D341Med (cell line): ENCODE data around the gene UCP3.

Source experiments
- DNase-seq: peaks from one replicate; pipeline ENCODE4 v3.0.0; 2012; ENCODE audit warnings: low spot score

UCP3 gene

DNA sequence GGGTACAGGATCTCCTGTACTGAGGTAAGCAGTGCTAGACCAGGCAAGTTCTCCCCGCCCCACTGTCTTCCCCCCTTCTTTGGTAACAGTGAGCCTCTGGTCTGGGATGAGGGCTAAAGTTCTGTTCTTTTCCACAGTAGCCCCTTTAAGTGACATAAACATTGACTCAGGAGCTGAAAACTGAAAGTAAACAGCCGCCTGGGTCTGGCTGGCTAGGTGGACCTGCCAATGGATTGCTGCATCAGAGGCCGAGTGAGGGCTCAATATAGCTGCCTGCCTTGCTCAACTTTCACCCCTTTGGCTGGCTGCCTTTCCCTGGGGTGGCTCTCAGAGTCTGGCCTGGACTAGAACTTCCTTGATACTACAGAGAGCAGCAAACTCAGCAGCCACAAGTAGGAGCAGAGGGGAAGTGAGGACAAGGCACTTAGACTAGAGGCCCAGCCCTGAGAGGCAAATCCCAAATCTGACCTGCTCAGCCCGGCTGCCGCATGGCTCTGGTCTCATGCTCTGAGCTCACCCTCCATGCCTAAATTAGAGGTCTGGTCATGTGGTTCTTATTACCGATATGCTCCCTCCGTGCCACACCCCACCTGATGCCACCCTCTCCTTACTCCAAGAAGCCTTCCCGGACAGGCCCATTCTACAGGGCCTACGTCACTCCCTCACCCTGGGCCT lies 9.6 kb upstream of the UCP3 start:
- no peak for DNase-seq

DNA sequence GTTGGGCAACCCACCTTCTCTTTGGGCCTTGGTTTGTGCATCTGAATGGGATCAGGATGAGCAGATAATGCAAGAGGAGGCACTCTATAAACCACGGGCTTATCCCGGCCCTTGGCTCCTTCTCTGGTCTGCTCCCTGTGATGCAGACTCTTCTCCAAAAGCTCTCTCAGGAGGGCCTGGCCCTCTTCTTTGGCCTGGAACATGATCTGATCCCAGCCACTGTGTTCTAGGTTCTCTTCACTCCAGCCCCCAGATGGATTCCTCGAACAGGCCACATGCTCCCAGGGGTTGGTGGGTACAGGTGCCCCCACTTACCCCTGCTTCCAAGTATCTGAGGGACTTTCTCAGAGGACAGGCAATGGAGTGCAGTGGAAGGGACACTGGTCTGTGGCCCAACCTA lies 8.7 kb upstream of the UCP3 start:
- no peak for DNase-seq

DNA sequence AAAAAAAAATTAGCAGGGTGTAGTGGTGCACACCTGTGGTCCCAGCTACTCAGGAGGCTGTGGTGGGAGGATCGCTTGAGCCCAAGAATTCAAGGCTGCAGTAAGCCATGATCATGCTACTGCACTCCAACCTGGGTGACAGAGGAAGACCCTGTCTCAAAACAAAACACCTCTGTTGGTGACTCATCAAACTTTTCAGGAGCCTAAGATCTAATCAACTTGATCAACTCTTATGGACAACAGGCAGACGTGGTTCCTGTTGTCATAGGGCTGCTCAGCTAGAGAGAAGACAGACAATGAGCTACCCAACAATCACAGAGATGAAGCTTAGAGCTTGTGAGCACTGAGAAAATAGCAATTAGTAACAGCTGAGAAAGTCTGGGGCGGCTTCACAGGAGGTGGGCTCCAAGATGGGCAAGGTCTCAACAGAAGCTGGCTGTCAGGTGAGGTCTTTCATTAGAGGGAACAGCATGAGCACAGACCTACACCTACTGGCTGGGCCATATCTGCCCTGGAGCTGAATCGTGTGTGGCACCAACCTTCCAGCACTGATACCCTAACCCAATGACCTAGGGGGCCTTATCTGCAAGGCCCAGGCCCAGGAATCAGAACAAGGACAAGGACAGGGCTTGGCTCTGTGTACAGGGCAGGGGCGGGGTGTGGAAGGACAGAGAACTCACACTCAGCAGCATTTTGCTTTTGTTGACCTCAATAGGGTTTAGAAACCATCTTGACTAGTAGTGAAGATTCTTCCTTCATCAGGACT lies 7.2 kb upstream of the UCP3 start:
- no peak for DNase-seq

DNA sequence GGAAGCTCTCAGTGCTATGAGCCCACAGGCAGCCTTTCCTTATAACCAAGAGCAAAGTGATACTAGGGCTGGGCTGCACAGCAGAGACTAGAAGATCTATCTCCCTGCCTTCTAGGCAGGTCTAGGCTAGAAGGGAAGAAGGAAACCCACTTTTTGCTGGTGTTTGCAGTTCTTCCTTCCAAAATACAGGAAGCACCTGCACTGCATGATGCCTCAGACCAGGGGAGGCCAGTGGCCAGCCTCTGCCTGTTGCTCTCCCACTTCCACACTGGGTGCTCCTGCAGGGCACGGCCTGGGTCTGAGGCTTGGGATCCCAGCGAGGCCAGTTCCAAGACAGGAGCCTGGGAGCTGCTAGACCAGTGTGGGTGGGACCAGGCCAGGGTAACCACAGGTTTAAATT lies 6.0 kb upstream of the UCP3 start:
- DNase-seq: no peak

DNA sequence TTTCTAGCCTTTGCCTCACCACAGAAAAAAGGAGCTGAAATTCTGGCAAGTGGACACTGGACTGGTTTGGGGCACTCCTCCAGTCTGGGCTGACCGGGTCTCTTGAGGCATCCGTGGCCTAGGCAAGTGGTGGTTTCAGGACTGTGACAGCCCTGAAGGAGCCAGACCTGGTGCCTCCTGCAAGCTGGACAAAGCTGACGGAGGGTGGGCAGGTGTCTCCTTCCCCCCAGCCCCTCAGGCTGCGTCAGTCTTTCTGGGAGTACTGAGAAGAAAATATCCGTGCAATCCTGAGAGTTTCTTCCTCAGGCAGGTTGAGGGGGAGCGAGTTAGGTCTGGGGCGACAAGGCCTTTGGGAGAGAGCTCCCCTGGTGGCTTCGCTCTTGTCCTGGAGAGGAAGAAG lies 4.3 kb upstream of the UCP3 start:
- DNase-seq: no peak

DNA sequence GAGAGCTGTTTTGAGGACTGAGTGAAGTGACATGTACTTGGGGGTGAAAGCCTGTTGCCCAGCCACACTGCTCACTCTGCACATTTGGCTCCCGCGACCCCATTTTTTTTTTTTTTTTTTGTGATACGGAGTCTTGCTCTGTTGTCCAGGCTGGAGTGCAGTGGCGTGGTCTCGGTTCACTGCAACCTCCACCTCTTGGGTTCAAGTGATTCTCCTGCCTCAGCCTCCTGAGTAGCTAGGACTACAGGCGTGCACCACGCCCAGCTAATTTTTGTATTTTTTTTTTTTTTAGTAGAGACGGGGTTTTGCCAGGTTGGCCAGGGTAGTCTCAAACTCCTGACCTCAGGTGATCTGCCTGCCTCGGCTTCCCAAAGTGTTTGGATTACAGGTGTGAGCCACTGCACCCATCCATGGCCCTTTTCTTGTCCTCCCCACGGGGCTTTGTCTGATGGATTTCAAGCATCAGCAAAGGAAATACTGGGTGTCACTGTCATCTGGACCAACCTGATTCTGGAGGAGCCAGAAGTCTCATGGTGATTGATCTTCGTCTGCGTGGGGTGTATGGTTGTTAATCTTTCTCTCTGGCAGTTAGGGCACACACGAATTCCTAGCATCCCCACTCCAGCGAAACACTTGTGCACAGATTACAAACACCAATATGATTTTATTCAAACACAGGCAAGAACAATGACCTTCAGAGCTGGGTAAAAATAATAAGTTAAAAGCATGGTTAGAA lies 3.4 kb upstream of the UCP3 start:
- DNase-seq: no peak

DNA sequence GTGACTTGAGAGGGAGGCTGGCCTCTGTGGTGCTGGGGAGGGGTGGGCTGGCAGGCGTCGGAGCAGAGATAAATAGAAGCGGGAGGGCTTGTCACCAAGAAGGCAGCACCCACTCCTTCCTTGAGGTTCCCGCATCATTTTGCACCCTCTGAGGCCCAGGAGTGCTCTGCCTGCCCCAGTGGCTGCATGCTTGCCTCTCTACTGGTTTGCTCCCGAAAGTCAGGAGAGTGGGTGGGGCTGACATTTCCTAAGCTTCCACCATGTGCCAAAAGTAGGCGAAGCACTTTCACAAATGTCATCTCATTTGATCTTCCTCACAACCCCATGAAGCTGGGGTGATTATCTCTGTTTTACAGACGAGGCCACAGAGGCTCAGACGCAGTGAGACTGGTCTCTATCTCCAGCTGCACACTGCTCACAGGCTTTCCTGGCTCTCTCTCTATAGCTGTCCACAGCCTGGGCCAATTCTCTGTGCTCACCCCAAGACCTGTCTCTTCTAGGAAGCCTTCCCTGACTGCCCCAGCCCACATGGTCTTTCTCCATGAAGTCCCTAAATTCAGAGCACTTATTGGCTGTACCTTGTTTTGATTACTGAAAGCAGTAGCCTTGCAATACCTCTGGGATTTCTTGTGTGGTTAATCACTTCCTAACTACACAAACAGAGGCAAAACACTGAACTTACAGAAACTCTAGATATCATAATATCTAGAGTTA lies 2.6 kb upstream of the UCP3 start:
- DNase-seq: no peak

DNA sequence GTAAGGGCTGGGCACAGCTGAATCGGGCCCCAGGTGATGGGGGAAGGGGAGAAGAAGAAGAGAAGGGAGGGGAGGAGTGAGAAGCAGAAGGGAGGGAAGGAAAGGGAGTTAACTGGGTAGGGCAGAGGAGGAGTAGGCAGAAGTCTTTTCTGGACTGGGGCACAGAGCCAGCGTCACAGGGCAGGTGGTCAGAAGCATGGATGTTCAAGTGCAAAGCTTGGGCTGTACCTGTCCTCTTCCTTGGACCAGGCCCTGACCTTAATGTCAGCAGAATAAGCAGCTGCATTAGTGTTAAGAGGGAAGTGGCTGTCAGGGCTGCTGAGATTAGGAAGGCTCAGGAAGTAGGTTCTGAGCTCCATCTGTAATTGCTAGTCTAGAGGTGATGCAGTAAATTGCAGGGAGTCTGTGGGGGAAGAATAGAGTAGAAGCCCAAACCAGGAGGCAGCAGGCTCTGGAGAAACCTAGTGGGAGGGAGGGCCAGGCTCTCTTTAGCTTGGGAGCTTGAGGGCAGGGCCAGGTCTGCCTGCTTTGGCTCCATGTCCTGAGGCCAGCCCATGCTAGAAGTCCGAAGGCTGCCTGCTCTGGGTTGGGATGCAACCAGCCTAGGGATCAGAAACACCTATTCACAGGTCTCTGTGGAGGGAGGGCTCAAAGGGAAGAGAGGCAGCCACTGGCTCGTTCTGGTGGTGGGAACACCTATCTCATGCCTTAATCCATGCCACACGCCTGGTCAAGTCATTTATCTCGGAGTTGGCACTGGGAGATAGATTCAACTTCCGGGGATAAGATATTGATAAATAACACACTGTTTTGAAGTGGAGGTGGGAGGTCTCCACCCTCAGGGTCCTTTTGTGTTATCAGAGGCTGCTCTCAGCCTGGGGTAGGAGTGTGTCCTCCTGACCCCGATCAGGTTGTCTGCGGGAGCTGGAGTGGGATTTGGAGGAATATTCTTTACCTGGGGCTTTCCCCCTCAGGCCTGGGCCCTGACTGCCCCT lies 1.7 kb upstream of the UCP3 start:
- DNase-seq: no peak

DNA sequence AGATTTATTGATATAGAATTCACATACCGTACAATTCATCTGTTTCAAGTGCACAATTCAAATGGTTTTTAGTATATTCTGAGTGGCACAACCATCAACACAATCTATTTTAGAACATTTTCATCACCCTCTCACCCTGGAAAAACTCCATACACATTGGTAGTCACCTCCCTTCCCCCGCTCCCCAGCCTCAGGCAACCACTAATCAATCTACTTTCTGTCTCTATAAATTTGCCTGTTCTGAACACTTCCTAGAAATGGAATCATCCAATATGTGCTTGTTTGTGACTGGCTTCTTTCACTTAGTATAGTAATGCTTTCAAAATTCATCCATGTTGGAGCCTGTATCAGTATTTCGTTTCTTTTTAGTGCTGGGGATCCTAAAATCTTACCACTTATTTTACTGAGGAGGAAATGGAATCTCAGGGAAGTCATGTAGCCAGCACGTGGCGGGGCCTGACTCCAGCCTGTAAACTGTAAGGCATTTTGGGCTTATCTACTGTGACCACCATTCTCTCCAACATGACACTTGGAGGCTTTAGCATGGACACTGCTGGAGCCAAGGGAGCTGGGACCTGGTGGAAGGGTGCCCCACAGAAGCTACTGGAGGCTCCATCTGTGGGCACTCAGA lies 905 bp upstream of the UCP3 start:
- DNase-seq: no peak

DNA sequence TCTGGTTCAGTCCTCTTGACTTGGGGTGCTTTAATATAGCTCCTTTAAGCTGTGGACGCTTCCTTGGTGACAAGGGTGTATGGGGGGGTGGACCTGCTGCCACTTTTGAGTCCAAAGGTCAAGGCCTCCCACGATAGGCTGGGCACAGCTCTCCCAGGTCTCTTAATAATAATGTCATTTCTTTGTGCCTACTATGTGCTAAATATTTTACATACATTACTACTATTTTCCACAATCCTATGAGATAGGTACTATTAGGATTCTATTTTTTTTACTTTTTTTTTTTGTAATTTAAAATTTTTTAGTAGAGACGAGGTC lies 304 bp upstream of the UCP3 start:
- DNase-seq: no peak

DNA sequence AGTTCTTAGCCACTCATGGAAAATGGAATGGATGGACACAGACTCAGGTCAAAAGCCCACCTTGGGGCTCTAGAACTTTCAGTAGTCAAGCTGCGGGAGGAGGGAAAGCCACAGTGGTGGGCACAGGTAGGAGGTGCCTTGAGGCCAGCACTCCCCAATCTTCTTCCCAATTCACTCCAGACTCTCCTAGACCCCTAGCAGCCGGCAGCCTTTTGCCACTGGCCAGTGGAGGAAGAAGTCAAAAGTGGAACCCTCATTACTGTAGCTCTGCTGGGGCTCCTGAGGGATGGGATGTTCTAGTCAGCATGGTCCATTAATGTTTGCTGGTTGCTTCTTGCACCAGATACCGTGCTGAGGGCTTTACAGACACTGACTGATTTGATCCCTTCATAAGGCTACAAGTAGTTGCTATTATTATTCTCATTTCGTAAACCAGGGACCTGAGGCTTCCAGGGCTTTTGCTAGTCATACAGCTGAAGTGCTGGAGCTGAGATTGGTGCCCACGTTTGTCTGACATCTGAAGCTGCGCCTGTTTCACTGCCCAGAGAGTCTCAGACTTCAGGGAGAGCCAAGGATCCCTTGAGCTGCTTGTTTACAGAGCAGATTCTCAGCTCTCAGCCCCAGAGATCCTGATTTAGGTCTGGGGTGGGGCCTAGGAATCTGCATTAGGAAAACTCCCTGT lies 1.1 kb downstream of the UCP3 start:
- no peak for DNase-seq

DNA sequence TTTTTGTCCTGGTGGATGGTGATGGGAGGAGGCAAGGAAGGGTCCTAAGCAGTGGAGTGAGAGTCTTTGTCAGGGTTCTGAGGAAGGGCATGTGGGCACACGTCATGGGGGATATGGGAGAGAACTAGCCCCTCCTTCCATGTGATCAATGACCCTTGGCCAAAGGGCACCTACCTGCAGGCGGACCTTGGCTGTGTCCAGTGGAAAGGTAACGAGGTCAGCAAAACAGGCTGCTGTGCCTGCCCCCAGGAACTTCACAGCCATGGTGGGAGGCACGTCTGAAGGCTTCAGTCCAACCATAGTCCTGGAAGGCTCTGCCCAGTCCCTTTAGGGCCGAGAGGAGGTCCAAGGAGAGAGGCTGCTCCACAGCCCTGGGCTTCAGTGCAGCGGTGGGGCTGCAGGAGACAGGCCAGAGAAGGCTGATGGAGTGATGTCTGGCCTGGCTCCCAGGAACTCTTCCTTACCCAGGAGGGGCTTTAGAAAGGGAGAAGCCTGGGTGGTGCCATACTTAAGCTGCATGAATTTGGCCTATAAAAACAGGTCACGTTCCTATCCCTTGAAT lies 2.1 kb downstream of the UCP3 start:
- no peak for DNase-seq

DNA sequence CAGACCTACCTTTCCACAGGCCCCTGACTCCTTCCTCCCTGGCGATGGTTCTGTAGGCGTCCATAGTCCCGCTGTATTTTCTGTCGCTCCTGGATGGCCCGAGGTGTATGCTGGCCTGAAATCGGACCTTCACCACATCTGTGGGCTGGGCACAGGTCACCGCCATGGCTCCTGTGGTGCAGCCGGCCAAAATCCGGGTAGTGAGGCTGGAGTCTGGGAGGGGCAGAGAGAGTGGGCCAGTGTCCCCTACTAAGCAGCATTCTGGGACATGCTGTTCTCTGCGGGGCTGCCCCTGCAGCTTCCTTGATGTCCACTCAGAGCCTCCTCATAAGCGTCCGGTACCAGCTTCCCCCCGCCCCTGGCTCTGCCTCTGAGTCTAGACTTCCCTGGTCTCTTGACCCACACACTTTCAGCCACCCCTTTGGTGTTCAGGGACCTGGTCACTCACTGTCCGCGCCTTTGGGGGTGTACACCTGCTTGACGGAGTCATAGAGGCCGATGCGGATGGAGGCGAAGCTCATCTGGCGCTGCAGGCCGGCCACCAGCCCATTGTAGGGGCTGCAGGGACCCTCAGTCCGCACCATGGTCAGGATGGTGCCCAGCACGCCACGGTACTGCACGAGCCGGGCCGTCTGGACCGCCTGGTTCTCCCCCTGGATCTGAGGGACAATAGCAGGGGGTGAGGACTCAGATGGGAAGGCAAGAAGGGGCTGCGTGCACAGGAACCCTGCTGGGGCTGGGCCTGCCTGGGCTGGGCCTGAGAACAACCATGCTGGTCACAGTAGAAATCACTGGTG lies 3.0 kb downstream of the UCP3 start:
- DNase-seq: no peak

DNA sequence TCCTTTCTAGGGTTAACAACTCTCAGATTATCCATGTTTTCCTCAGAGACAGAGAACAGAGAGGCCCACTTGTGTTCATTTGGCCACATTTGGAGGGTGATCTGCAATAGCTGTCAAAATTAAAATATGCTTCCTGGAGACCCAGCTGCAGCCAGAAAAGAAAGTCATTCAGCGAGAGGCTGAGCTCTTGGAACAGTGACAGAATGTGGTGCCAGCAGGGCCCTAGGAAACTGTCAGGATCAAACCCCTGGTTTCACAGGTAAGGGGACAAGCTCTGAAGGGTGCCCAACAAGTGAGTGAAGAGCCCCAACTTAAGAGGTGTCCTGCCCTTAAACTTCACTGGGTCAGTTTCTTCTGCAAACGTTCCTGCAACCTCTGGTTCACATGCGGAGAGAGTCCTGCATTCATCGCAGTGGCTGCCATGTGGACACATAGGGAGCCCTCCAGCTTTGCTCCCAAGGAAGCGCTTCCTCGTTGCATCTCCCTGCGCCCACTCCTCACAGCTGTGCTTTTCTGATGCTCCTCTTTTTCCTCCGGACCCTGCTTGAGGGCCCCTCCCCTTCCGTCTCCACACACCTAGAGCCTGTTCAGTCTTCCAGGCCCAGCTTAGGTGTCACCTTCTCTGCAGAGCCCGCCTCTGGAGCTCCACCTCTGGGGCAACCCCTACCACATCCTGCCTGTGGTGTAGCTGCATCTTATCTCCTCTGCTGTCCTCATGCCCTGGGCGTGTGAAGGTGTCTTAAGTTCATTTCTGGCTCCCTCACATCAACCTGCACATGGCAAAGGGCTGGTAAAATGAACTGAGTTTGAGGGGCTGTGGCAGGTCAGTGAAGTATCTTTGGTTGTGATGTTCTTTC lies 3.9 kb downstream of the UCP3 start:
- no peak for DNase-seq

DNA sequence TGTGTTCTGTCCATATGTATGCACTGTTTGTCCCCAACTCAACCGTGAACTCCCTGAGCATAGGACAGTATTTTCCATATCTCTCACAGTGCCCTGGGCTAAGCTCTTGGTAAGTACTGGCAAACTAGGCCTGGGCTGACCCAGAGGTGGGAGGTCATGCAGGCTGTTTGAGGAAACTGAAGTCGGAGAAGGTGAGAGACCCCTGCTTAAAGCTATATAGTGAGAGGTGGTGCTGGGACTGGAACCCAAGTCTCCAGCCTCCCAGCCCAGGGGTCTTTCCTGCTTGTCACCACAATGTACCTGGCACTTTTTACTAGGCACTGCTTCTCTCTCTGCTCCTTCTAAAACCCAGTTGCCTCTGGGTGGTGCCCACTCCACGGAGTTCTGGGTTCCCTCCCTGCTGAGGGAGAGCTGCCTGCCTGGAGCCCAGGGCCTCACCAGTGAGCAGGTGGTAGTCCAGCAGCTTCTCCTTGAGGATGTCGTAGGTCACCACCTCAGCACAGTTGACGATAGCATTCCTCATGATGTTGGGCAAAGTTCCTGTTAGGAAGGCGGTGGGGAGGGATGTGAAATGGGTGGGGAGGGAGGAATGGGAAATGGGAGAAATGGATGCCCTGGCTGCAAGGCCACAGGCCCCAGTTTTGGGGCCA lies 4.7 kb downstream of the UCP3 start:
- DNase-seq: no peak

DNA sequence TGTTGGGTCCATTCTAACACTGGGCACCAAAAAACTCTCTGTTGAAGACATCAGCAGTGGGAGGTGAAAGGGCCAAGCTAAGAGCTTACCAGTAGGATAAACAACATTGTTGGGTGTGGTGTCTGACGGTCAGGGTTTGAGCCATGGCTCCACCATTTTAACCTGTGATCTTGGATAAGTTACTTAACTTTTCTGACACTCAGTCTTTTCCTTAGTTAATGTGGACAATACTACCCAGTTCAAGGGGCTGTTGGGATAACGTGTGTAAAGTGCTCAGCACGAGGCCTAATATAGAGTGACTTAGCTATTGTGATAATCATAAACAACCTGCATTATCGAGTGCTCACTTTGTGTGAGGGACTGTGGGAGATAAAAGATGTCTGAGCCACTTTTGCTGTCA lies 6.1 kb downstream of the UCP3 start:
- DNase-seq: no peak

DNA sequence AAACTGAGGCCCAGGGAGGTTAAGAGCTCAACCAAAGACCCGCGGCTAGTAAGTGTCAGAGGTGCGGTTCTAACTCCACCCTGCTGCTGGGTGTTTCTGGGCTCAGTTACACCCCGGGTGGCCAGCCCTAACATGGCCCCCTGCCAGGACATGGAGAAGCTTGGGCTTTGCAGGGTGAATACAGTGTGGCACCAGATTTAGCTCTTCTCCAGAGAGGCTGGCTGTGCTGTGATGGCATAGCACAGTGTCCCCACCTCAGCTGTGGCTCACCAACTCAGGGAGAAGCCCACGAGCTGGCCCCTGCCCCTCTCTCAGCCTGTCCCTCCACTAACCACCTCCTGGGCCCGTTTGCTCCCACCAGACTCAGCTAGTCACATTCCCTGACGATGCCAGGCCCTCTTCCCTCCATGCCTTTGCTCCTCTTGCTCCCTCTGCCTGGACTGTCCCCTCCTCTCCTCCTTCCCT lies 7.0 kb downstream of the UCP3 start:
- no peak for DNase-seq
